PFSK-1 (cell line): ENCODE results near the gene ELMO1.

Source experiments
- FOXP2 ChIP-seq: optimal IDR thresholded peaks from 2 replicates; pipeline ENCODE3; 2011; ENCODE audit warnings: borderline replicate concordance, control low read depth, inconsistent platforms; ENCODE audit not compliant: insufficient read depth; ENCODE audit errors: extremely low read length, extremely low read depth
- POLR2AphosphoS5 ChIP-seq: IDR thresholded peaks from 2 replicates; pipeline ENCODE4 v1.6.1; 2012; ENCODE audit warnings: low read depth, mild to moderate bottlenecking, control low read depth, low read length, moderate library complexity
- SIN3A ChIP-seq: IDR thresholded peaks from 2 replicates; pipeline ENCODE4 v1.6.1; 2012; ENCODE audit warnings: mild to moderate bottlenecking, low read length, moderate library complexity, borderline replicate concordance; ENCODE audit not compliant: insufficient read depth
- TAF1 ChIP-seq: IDR thresholded peaks from 2 replicates; pipeline ENCODE4 v1.6.1; 2012; ENCODE audit warnings: low read length, control low read depth, borderline replicate concordance; ENCODE audit not compliant: insufficient read depth
- TF ChIP-seq, protein P1 (sequence below), 2 experiments: IDR thresholded peaks; 2 replicates each; pipeline versions ENCODE4 v1.6.1 to v1.8.0; 2011 to 2012; ENCODE audit warnings: low read depth in 2 of 2, low read length in 2 of 2, control low read depth in 1 of 2, inconsistent platforms in 1 of 2, mild to moderate bottlenecking in 1 of 2, moderate library complexity in 1 of 2; ENCODE audit not compliant: insufficient read depth in 1 of 2

ELMO1 gene

DNA sequence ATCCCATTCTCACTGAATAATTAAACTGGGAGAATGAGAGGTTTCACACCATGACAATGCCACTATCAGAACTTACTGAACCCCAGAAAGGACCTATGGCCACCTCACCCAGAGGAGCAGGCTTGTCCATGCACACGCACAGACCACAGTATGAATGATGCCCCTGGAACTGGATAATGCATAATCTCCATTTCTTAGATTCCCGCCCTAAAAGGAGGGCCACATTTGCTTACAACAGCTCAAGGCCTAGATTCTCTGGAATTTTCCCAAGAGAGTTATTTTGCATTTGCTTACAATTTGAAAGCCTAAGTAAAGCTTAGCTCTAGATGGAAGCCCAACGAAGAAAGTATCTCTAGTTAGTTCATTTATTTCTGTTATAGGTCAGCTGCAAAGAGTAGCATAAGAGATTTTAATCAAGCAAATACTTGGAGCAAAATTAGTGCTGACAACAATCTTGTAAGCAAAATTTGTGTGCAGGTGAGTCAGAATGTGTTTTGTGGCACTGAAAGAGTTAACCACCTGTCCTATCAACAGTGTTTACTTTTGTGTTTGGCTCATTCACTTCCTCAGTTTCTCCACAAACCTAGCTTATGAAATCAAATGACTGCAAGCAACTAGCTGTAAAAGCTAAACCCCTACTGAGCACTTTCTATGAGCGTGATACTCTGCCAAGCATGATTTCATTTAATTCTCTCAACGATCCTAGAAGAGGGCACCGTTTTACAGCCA, 32.1 kb downstream of the ELMO1 start:
- TF ChIP-seq FOXP2 (no peak), POLR2AphosphoS5 (no peak), SIN3A (no peak), TAF1 (no peak)
- TF ChIP-seq, protein P1, sequence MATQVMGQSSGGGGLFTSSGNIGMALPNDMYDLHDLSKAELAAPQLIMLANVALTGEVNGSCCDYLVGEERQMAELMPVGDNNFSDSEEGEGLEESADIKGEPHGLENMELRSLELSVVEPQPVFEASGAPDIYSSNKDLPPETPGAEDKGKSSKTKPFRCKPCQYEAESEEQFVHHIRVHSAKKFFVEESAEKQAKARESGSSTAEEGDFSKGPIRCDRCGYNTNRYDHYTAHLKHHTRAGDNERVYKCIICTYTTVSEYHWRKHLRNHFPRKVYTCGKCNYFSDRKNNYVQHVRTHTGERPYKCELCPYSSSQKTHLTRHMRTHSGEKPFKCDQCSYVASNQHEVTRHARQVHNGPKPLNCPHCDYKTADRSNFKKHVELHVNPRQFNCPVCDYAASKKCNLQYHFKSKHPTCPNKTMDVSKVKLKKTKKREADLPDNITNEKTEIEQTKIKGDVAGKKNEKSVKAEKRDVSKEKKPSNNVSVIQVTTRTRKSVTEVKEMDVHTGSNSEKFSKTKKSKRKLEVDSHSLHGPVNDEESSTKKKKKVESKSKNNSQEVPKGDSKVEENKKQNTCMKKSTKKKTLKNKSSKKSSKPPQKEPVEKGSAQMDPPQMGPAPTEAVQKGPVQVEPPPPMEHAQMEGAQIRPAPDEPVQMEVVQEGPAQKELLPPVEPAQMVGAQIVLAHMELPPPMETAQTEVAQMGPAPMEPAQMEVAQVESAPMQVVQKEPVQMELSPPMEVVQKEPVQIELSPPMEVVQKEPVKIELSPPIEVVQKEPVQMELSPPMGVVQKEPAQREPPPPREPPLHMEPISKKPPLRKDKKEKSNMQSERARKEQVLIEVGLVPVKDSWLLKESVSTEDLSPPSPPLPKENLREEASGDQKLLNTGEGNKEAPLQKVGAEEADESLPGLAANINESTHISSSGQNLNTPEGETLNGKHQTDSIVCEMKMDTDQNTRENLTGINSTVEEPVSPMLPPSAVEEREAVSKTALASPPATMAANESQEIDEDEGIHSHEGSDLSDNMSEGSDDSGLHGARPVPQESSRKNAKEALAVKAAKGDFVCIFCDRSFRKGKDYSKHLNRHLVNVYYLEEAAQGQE (IDR thresholded peaks at IDR 0.05; ENCODE audit: insufficient read depth in 1 of 2, low read depth in 2 of 2, low read length in 2 of 2), result no peak

DNA sequence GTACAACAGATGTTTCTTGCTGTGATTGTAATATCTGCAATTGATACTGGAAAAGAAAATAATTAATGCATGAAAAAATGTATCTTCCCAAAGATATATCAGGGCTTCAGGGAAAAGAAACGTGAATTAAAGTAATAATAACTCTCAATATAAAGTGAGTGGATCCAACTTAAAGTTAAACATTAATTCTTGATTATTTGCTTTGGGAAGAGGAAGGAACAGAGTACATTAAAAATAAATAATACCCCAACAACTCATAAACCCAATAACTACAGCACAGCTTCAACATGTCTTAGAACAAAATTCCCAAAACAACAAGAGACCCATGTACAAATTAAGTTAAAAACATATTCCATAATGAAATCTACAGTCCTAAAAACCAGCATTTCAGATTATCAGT, 33.0 kb downstream of the ELMO1 start:
- TF ChIP-seq SIN3A, result no peak
- TF ChIP-seq, protein P1 (IDR thresholded peaks at IDR 0.05; ENCODE audit: insufficient read depth in 1 of 2, low read depth in 2 of 2, low read length in 2 of 2), result no peak
- TF ChIP-seq TAF1, result no peak
- TF ChIP-seq FOXP2, result no peak
- TF ChIP-seq POLR2AphosphoS5, result no peak

DNA sequence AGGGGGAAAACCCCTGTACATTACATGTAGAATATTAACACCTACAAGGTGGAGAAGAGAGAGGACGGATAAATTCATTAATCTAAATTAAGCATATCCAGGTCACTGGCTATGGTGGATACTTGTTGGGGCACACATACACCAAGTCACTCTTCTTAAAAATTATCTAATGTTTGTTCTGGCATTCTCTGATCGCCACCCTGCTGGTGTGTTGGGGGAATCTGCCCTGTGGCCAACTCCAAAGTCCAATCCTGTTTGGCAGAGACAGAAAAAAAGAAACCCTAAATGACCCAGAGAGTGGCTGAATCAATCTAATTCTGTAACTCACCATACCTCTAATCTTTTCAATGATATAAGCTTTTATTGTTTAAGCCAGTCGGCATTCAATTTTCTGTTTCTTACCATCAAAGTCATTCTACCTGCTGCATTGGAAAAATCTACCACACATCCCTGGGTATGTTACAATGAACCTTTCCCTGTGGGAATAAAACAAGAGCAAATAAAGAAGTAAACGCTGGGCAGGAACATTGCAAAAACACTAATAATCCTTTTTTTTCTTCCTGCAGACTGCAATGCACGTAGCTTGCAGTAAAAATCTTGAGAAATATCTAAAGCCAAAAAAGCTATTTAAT, 34.2 kb downstream of the ELMO1 start:
- TF ChIP-seq FOXP2, result no peak
- TF ChIP-seq POLR2AphosphoS5, result no peak
- TF ChIP-seq, protein P1 (IDR thresholded peaks at IDR 0.05; ENCODE audit: insufficient read depth in 1 of 2, low read depth in 2 of 2, low read length in 2 of 2), result no peak
- no peak for TF ChIP-seq SIN3A
- no peak for TF ChIP-seq TAF1

DNA sequence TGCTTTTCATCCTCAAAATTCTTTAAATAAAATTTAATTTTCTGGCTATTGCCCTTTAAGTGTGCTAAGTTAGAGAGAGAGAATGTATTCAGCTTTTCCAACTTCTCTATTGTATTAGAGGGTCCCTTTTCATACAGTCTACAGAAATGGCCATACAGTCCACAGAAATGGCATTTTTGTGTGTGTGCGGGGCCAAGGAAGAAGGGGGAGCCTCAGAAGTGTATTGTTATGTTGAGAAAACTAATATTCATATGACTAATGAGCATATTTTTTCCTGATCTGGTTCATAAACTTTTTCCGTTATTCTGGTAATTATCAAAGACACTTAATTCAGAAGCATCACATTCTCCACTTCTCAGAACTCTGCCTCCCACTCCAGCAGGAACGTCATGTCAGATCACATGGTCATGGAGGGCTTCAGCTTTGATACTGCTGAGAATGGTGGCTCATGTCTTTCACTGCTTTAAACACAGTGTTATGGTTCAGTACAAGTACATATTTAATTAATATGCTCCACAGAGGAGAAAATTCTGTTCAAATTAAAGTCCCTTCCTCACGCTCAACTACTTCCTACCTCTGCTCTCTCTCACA, 37.1 kb downstream of the ELMO1 start:
- TF ChIP-seq TAF1, result no peak
- TF ChIP-seq, protein P1 (IDR thresholded peaks at IDR 0.05; ENCODE audit: insufficient read depth in 1 of 2, low read depth in 2 of 2, low read length in 2 of 2), result no peak
- no peak for TF ChIP-seq SIN3A
- no peak for TF ChIP-seq FOXP2
- TF ChIP-seq POLR2AphosphoS5, result no peak
